ENCODE results near the gene OR10K2. TPM values are rescaled to one million over a fixed set of nuclear protein-coding genes. Genes with fewer than 3 reads are reported as not detected.

OR10K2 gene
- total and polyA plus RNA-seq, 4 donors: not detected

DNA sequence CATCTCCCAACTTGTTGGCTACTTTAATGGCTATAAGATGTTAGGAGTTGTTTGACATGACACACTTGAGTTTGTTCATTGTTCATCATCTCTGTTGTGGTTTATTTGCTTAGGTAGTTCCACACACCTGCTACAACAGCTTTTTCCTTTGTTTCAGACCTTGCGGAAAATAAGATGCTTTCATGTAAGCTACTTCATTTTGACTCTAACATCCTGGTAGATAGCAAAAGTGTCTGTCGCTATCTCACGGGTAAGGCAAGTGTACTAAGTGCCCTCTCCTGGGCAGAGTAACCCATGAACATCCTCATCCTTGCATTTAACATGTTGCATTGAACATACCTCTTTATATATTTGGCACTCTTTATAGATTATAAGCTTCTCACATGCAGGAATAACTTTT, 25.2 kb downstream of the OR10K2 start:
- H3K27ac ChIP-seq (ENCODE audit: low read depth in 1 of 2, low read length in 2 of 2): no peak overlapping the region
- 71% methylated on average over 3 of the region's 3 CpGs for WGBS
- no peak for TF ChIP-seq EGR1 (IDR thresholded peaks at IDR 0.05; ENCODE audit: low read depth in 2 of 2)
- no peak for TF ChIP-seq CTCF (IDR thresholded peaks at IDR 0.05; ENCODE audit: low read depth, low read length, missing input control)
- TF ChIP-seq MAX (IDR thresholded peaks at IDR 0.05): no peak
- TF ChIP-seq, protein P1, sequence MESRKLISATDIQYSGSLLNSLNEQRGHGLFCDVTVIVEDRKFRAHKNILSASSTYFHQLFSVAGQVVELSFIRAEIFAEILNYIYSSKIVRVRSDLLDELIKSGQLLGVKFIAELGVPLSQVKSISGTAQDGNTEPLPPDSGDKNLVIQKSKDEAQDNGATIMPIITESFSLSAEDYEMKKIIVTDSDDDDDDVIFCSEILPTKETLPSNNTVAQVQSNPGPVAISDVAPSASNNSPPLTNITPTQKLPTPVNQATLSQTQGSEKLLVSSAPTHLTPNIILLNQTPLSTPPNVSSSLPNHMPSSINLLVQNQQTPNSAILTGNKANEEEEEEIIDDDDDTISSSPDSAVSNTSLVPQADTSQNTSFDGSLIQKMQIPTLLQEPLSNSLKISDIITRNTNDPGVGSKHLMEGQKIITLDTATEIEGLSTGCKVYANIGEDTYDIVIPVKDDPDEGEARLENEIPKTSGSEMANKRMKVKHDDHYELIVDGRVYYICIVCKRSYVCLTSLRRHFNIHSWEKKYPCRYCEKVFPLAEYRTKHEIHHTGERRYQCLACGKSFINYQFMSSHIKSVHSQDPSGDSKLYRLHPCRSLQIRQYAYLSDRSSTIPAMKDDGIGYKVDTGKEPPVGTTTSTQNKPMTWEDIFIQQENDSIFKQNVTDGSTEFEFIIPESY (IDR thresholded peaks at IDR 0.05): no peak
- TF ChIP-seq FOXA2 (IDR thresholded peaks at IDR 0.05): no peak
- TF ChIP-seq SP1 (IDR thresholded peaks at IDR 0.05): no peak
- no peak for TF ChIP-seq YY1 (IDR thresholded peaks at IDR 0.05)
- no peak for TF ChIP-seq ATF3 (IDR thresholded peaks at IDR 0.05)
- no peak for TF ChIP-seq HNF4G (IDR thresholded peaks at IDR 0.05)
- no peak for TF ChIP-seq RAD21 (IDR thresholded peaks at IDR 0.05)
- TF ChIP-seq RXRA (IDR thresholded peaks at IDR 0.05): no peak
- no peak for TF ChIP-seq TAF1 (conservative IDR thresholded peaks at IDR 0.05)
- no peak for TF ChIP-seq HNF4A (conservative IDR thresholded peaks at IDR 0.05)
- TF ChIP-seq FOXA1 (IDR thresholded peaks at IDR 0.05): no peak
- no peak for TF ChIP-seq GABPA (IDR thresholded peaks at IDR 0.05 in 1 of 2, conservative IDR thresholded peaks at IDR 0.05 in 1 of 2)

GRCh38 chr1:158398818-158399514, 27.1 kb downstream of the OR10K2 start, which contains the start of gene OR10T2:
Gene OR10T2, minus strand, starts transcription at chr1:158399466. Its CDS starts 0 bp downstream, at chr1:158399466.
- no peaks in the 10 kb centered on the region for H3K27me3 ChIP-seq (ENCODE audit: control insufficient read depth in 4 of 4, insufficient read depth in 4 of 4, low read length in 3 of 4)
- H3K4me3 ChIP-seq (ENCODE audit: low read depth in 1 of 3, low read length in 3 of 3): no peak within 1 kb of the TSS
- no peaks in the 10 kb centered on the region for H3K4me1 ChIP-seq (ENCODE audit: control insufficient read depth in 4 of 4, insufficient read depth in 4 of 4, low read length in 3 of 4)
- 66% methylated on average over 5 of the region's 5 CpGs for WGBS
- peaks cover 0 to 2% (median 0%) of the 10 kb centered on the region in 4 donors for H3K9me3 ChIP-seq (ENCODE audit: control insufficient read depth in 4 of 4, low read length in 3 of 4)
- no peak for DNase-seq (ENCODE audit: low spot score)
- no peak within 1 kb of the TSS for H3K9ac ChIP-seq (ENCODE audit: low read depth in 1 of 2, low read length in 2 of 2)
- no peaks in the 10 kb centered on the region for H3K36me3 ChIP-seq (ENCODE audit: control insufficient read depth in 4 of 4, insufficient read depth in 3 of 4, low read depth in 1 of 4, low read length in 3 of 4)
- TF ChIP-seq GABPA (IDR thresholded peaks at IDR 0.05 in 1 of 2, conservative IDR thresholded peaks at IDR 0.05 in 1 of 2): no peak
- TF ChIP-seq MAX (IDR thresholded peaks at IDR 0.05): no peak
- no peak for TF ChIP-seq HNF4A (conservative IDR thresholded peaks at IDR 0.05)
- TF ChIP-seq TAF1 (conservative IDR thresholded peaks at IDR 0.05): no peak
- TF ChIP-seq RXRA (IDR thresholded peaks at IDR 0.05): no peak
- TF ChIP-seq FOXA2 (IDR thresholded peaks at IDR 0.05): no peak
- no peak for TF ChIP-seq EGR1 (IDR thresholded peaks at IDR 0.05; ENCODE audit: low read depth in 2 of 2)
- TF ChIP-seq RAD21 (IDR thresholded peaks at IDR 0.05): no peak
- TF ChIP-seq NR2F2 (IDR thresholded peaks at IDR 0.05): no peak
- no peak for TF ChIP-seq REST (IDR thresholded peaks at IDR 0.05)
- TF ChIP-seq SP1 (IDR thresholded peaks at IDR 0.05): no peak
- no peak for TF ChIP-seq ATF3 (IDR thresholded peaks at IDR 0.05)
- no peak for TF ChIP-seq HNF4G (IDR thresholded peaks at IDR 0.05)
- H3K27ac ChIP-seq (ENCODE audit: low read depth in 1 of 2, low read length in 2 of 2): no peak within 1 kb of the TSS

More for the DNA sequence above, 25.2 kb downstream of the OR10K2 start:
- Histone ChIP-seq H3K9ac (ENCODE audit: low read depth in 1 of 2, low read length in 2 of 2) (no peak overlapping the region), H3K4me1 (ENCODE audit: control insufficient read depth in 4 of 4, insufficient read depth in 4 of 4, low read length in 3 of 4) (no peaks in the 10 kb centered on the region), H3K9me3 (ENCODE audit: control insufficient read depth in 4 of 4, low read length in 3 of 4) (peaks cover 0 to 2% (median 0%) of the 10 kb centered on the region in 4 donors), H3K36me3 (ENCODE audit: control insufficient read depth in 4 of 4, insufficient read depth in 3 of 4, low read depth in 1 of 4, low read length in 3 of 4) (no peaks in the 10 kb centered on the region), H3K4me3 (ENCODE audit: low read depth in 1 of 3, low read length in 3 of 3) (no peak overlapping the region), H3K27me3 (ENCODE audit: control insufficient read depth in 4 of 4, insufficient read depth in 4 of 4, low read length in 3 of 4) (no peaks in the 10 kb centered on the region)
- no peak for DNase-seq (ENCODE audit: low spot score)
